Hepatocyte (in vitro differentiated cells): ENCODE results near the gene TCAP.

Experiments used
- CTCF ChIP-seq: fragments of 200-600 bp; sonication (generic); IDR thresholded peaks from 2 replicates; pipeline ENCODE4 v1.5.1; 2016; ENCODE audit warnings: antibody characterized with exemption, mild to moderate bottlenecking; ENCODE audit not compliant: poor library complexity
- EZH2 ChIP-seq: fragments of 200-600 bp; sonication (generic); IDR thresholded peaks from 2 replicates; pipeline ENCODE4 v1.6.1; 2016; ENCODE audit warnings: antibody characterized with exemption, mild to moderate bottlenecking, borderline replicate concordance

GRCh38 chr17:39658760-39659159 lies 6.4 kb upstream of the TCAP start:
- TF ChIP-seq CTCF, result no peak
- TF ChIP-seq EZH2, result no peak
